ENCODE results near the gene TAX1BP3.

Gene TAX1BP3

GRCh38 chr17:3695723-3696411 lies 27.5 kb upstream of the TAX1BP3 start, which contains the start of gene P2RX5:
Gene P2RX5, minus strand, starts transcription at chr17:3696155. Its CDS starts 150 bp downstream, at chr17:3696005.
- H3K9me3 ChIP-seq (replicated peaks; ENCODE audit: insufficient read depth, low read length) = no peaks in the 10 kb centered on the region
- peak within 1 kb of the TSS; percentile 77 for H3K9ac ChIP-seq (ENCODE audit: low read length)
- no peaks in the 10 kb centered on the region for H3F3A ChIP-seq (ENCODE audit: insufficient read depth, low read length)
- peak within 1 kb of the TSS; percentile 95 for H3K4me3 ChIP-seq (ENCODE audit: low read length)
- peak; percentile 65 for DNase-seq
- H3K4me2 ChIP-seq (ENCODE audit: low read depth, low read length) = peak within 1 kb of the TSS; percentile 94
- no peaks in the 10 kb centered on the region for H3K9me2 ChIP-seq (replicated peaks; ENCODE audit: insufficient read depth, low read length)
- no peaks in the 10 kb centered on the region for H3K27me3 ChIP-seq (replicated peaks; ENCODE audit: insufficient read depth, low read length)
- TF ChIP-seq EZH2 (optimal IDR thresholded peaks at IDR 0.05; ENCODE audit: low read depth, low read length) (no peak), CTCF (IDR thresholded peaks at IDR 0.05; ENCODE audit: low read length) (no peak), EZH2phosphoT487 (IDR thresholded peaks at IDR 0.05; ENCODE audit: low read length) (no peak)
- peak within 1 kb of the TSS; percentile 35; the same call in 1 of the 2 replicates for H3K27ac ChIP-seq (ENCODE audit: low read length)
- H3K36me3 ChIP-seq (replicated peaks; ENCODE audit: insufficient read depth, low read length) = no peaks in the 10 kb centered on the region
- peaks cover 47% of the 10 kb centered on the region for H3K79me2 ChIP-seq (ENCODE audit: low read length)
- peak within 1 kb of the TSS; percentile 85 for H2AFZ ChIP-seq (ENCODE audit: low read length)
- H3K4me1 ChIP-seq (ENCODE audit: low read length) = 0 out of 2 replicates have a peak, but pooled peaks cover 3% of the 10 kb centered on the region
- H4K20me1 ChIP-seq (ENCODE audit: insufficient read depth, low read length) = no peaks in the 10 kb centered on the region

- Histone ChIP-seq H3K27ac (ENCODE audit: low read length) (peak overlapping the region; percentile 35; the same call in 1 of the 2 replicates), H2AFZ (ENCODE audit: low read length) (peak overlapping the region; percentile 80), H3F3A (ENCODE audit: insufficient read depth, low read length) (no peaks in the 10 kb centered on the region), H4K20me1 (ENCODE audit: insufficient read depth, low read length) (no peaks in the 10 kb centered on the region), H3K9ac (ENCODE audit: low read length) (peak overlapping the region; percentile 77), H3K4me3 (ENCODE audit: low read length) (peak overlapping the region; percentile 95), H3K9me3 (replicated peaks; ENCODE audit: insufficient read depth, low read length) (no peaks in the 10 kb centered on the region), H3K9me2 (replicated peaks; ENCODE audit: insufficient read depth, low read length) (no peaks in the 10 kb centered on the region), H3K79me2 (ENCODE audit: low read length) (peaks cover 49% of the 10 kb centered on the region), H3K27me3 (replicated peaks; ENCODE audit: insufficient read depth, low read length) (no peaks in the 10 kb centered on the region), H3K4me1 (ENCODE audit: low read length) (0 out of 2 replicates have a peak, but pooled peaks cover 3% of the 10 kb centered on the region), H3K36me3 (replicated peaks; ENCODE audit: insufficient read depth, low read length) (no peaks in the 10 kb centered on the region), H3K4me2 (ENCODE audit: low read depth, low read length) (peak overlapping the region; percentile 94)
- peak; percentile 24 for DNase-seq
- TF ChIP-seq EZH2phosphoT487 (IDR thresholded peaks at IDR 0.05; ENCODE audit: low read length) = no peak
Measured at GRCh38 chr17:3695129-3695722, 26.8 kb upstream of the TAX1BP3 start.

DNA sequence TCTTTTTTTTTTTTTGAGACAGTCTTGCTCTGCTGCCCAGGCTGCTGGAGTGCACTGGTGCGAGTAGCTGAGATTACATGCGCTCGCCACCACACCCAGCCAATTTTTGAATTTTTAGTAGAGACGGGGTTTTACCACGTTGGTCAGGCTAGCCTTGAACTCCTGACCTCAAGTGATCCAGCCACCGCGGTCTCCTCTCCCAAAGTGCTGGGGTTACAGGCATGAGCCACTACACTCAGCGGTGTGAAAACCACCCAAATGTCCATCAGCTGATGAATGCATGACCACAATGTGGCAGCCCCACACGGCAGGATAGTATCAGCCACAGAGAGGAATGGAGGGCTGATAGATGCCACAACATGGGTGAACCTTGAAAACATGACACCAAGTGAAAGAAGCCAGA lies 25.5 kb upstream of the TAX1BP3 start:
- peak; percentile 24 for DNase-seq
- 0 out of 2 replicates have a peak, but pooled peaks cover 3% of the 10 kb centered on the region for H3K4me1 ChIP-seq (ENCODE audit: low read length)
- H3F3A ChIP-seq (ENCODE audit: insufficient read depth, low read length) = no peaks in the 10 kb centered on the region
- H3K4me3 ChIP-seq (ENCODE audit: low read length) = no peak overlapping the region
- no peak overlapping the region for H3K27ac ChIP-seq (ENCODE audit: low read length)
- no peaks in the 10 kb centered on the region for H3K9me2 ChIP-seq (replicated peaks; ENCODE audit: insufficient read depth, low read length)
- TF ChIP-seq CTCF (IDR thresholded peaks at IDR 0.05; ENCODE audit: low read length) = no peak
- TF ChIP-seq EZH2phosphoT487 (IDR thresholded peaks at IDR 0.05; ENCODE audit: low read length) = no peak
- TF ChIP-seq EZH2 (optimal IDR thresholded peaks at IDR 0.05; ENCODE audit: low read depth, low read length) = no peak
- no peaks in the 10 kb centered on the region for H4K20me1 ChIP-seq (ENCODE audit: insufficient read depth, low read length)
- peak overlapping the region; percentile 94; the same call in 1 of the 2 replicates for H3K4me2 ChIP-seq (ENCODE audit: low read depth, low read length)
- H3K9ac ChIP-seq (ENCODE audit: low read length) = no peak overlapping the region
- no peaks in the 10 kb centered on the region for H3K9me3 ChIP-seq (replicated peaks; ENCODE audit: insufficient read depth, low read length)
- H3K27me3 ChIP-seq (replicated peaks; ENCODE audit: insufficient read depth, low read length) = no peaks in the 10 kb centered on the region
- no peak overlapping the region for H2AFZ ChIP-seq (ENCODE audit: low read length)
- peaks cover 49% of the 10 kb centered on the region for H3K79me2 ChIP-seq (ENCODE audit: low read length)
- H3K36me3 ChIP-seq (replicated peaks; ENCODE audit: insufficient read depth, low read length) = no peaks in the 10 kb centered on the region
